Measurements from ENCODE around the gene SMIM1. TPM values are rescaled to one million over a fixed set of nuclear protein-coding genes. Genes with fewer than 3 reads are reported as not detected.

The SMIM1 gene
- total RNA-seq, 2 experiments from 2014 or later = 3.8 to 4.3 TPM

GRCh38 chr1:3730543-3731247, 41.9 kb upstream of the SMIM1 start:
- no peaks in the 10 kb centered on the region for H3K9me2 ChIP-seq (ENCODE audit: insufficient read depth, low read length)
- H4K20me1 ChIP-seq (ENCODE audit: insufficient read depth, low read length) = no peaks in the 10 kb centered on the region
- no TSS peak for BruUV-seq (replicated peaks)
- intact Hi-C loops (cut with micrococcal nuclease; ENCODE audit: unreplicated experiment) = no loop called here
- H3K4me2 ChIP-seq (ENCODE audit: low read length) = no peak overlapping the region
- H3K79me2 ChIP-seq (ENCODE audit: insufficient read depth, low read depth, low read length) = no peaks in the 10 kb centered on the region
- H3K9me3 ChIP-seq (ENCODE audit: low read length) = no peaks in the 10 kb centered on the region
- H3K36me3 ChIP-seq (ENCODE audit: insufficient read depth, low read length) = no peaks in the 10 kb centered on the region
- no peak overlapping the region for H2AFZ ChIP-seq (ENCODE audit: low read length)
- no peak for DNase-seq (ENCODE audit: low spot score)
- CTCF ChIA-PET (ENCODE audit: unreplicated experiment) = no interaction called here
- POLR2A ChIA-PET = no interaction called here
- no peak overlapping the region for H3K27ac ChIP-seq (ENCODE audit: low read depth, low read length, poor library complexity, severe bottlenecking)
- no peaks in the 10 kb centered on the region for H3K4me1 ChIP-seq (ENCODE audit: insufficient read depth, low read length, poor library complexity, severe bottlenecking)
- no peak overlapping the region for H3K4me3 ChIP-seq (ENCODE audit: low read depth, low read length, poor library complexity, severe bottlenecking)
- TF ChIP-seq, protein P1, sequence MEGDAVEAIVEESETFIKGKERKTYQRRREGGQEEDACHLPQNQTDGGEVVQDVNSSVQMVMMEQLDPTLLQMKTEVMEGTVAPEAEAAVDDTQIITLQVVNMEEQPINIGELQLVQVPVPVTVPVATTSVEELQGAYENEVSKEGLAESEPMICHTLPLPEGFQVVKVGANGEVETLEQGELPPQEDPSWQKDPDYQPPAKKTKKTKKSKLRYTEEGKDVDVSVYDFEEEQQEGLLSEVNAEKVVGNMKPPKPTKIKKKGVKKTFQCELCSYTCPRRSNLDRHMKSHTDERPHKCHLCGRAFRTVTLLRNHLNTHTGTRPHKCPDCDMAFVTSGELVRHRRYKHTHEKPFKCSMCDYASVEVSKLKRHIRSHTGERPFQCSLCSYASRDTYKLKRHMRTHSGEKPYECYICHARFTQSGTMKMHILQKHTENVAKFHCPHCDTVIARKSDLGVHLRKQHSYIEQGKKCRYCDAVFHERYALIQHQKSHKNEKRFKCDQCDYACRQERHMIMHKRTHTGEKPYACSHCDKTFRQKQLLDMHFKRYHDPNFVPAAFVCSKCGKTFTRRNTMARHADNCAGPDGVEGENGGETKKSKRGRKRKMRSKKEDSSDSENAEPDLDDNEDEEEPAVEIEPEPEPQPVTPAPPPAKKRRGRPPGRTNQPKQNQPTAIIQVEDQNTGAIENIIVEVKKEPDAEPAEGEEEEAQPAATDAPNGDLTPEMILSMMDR (conservative IDR thresholded peaks at IDR 0.05; ENCODE audit: low read length) = no peak
- TF ChIP-seq EZH2phosphoT487 (IDR thresholded peaks at IDR 0.05; ENCODE audit: borderline replicate concordance, low read depth, low read length) = no peak

DNA sequence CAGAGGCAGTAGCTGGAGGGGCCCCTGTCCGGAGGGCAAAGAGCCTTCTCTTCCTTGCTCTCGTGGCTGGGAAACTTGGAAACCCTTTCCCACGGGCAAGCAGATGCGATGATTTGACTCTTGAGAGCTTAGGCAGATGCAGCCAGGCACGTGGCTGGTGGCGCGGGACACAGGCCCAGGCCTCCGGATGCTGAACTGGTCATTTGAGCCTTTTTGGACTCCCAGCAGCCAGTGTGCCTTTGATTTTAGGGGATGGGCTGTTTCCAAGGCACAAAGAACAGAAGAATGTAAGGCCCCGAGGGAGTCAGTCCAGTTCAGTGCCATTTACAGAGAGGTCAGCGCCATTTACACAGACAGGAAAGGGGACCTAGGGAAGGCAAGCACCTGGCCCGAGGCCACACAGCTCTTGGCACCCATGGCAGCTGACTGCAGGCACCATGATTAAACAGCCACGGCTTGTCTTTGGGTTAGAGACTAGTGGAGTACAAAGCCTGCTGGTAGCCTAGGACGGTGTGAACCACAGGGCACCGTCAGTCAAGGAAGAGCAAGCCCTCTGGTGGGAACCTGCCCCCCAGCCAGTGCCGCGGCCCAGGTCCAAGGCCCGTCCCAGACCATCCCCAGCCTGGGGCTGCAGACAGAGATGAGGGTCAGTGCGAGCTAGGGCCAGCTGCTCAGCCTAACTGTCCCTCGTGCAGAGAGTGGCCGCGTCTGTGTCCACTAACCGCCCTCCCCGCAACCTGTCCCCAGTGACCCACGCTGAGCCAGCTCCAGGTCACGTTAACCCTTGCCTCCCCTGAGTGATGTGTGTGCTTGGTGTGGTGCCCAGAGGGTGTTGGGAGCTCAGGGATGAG, 40.7 kb upstream of the SMIM1 start:
- intact Hi-C loops (cut with micrococcal nuclease; ENCODE audit: unreplicated experiment) = no loop called here
- Histone ChIP-seq H3K4me1 (ENCODE audit: insufficient read depth, low read length, poor library complexity, severe bottlenecking) (no peaks in the 10 kb centered on the region), H3K9me3 (ENCODE audit: low read length) (no peaks in the 10 kb centered on the region), H3K4me2 (ENCODE audit: low read length) (no peak overlapping the region), H3K4me3 (ENCODE audit: low read depth, low read length, poor library complexity, severe bottlenecking) (no peak overlapping the region), H4K20me1 (ENCODE audit: insufficient read depth, low read length) (no peaks in the 10 kb centered on the region), H3K27ac (ENCODE audit: low read depth, low read length, poor library complexity, severe bottlenecking) (no peak overlapping the region), H3K36me3 (ENCODE audit: insufficient read depth, low read length) (no peaks in the 10 kb centered on the region), H2AFZ (ENCODE audit: low read length) (no peak overlapping the region), H3K9me2 (ENCODE audit: insufficient read depth, low read length) (no peaks in the 10 kb centered on the region), H3K79me2 (ENCODE audit: insufficient read depth, low read depth, low read length) (no peaks in the 10 kb centered on the region)
- TF ChIP-seq EZH2phosphoT487 (IDR thresholded peaks at IDR 0.05; ENCODE audit: borderline replicate concordance, low read depth, low read length) = no peak
- TF ChIP-seq, protein P1 (conservative IDR thresholded peaks at IDR 0.05; ENCODE audit: low read length) = no peak
- DNase-seq (ENCODE audit: low spot score) = no peak
- ChIA-PET CTCF (ENCODE audit: unreplicated experiment) (no interaction called here), POLR2A (interaction anchor here (0.6 kb wide), 2 partner anchors 142 to 320 kb away, joined by 3 read pairs; no protein-coding TSS in a partner anchor)
- no TSS peak for BruUV-seq (replicated peaks)

All from OCI-LY7 (cell line).